Amygdala (tissue), 56 donors: Measurements from ENCODE around the gene FSIP1.

Experiments used
- DNase-seq, 56 donors: peaks; one replicate each; lab custom pipeline; 2025; lab: John Stamatoyannopoulos, UW

FSIP1 gene

GRCh38 chr15:39586387-39587095 is 196.1 kb downstream of the FSIP1 start:
- DNase-seq, result no peak

DNA sequence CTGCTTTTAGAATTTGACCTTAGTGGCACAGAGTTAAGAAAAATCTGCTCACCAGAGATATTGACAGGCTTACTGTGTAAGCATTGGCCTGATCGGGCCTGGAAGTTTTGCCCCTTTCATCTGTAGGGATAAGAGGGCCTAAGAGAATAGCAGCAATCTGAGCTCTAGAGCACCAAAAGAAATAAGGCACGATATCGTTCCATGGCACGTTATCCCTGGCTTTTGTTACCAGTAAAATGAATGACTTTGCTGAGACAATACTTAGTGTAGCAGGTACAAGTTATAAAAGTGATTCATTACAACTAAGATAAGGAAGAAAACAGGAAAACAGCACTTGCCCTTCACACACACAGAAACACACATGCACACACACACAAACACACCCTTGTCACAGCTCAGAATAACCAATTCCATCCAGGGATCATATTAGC is 196.8 kb downstream of the FSIP1 start:
- DNase-seq, result no peak

GRCh38 chr15:39585389-39585841 is 197.2 kb downstream of the FSIP1 start:
- DNase-seq, result no peak

GRCh38 chr15:39584662-39585388 is 197.8 kb downstream of the FSIP1 start:
- no peak for DNase-seq

DNA sequence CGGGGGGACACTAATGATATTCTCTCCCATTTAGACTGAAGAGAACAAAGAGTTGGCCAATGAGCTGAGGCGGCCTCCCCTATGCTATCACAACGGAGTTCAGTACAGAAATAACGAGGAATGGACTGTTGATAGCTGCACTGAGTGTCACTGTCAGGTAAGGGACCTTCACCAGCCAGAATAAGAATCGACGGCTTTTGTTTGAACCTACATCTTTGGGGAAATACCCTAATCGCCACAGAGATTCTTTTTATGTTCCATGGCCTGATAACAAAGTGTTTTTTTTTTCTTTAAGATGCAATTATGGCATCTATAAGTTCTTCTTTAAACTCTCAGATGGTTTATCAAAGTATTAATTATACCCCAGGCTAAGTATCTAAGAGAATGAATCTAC is 198.4 kb downstream of the FSIP1 start:
- no peak for DNase-seq

DNA sequence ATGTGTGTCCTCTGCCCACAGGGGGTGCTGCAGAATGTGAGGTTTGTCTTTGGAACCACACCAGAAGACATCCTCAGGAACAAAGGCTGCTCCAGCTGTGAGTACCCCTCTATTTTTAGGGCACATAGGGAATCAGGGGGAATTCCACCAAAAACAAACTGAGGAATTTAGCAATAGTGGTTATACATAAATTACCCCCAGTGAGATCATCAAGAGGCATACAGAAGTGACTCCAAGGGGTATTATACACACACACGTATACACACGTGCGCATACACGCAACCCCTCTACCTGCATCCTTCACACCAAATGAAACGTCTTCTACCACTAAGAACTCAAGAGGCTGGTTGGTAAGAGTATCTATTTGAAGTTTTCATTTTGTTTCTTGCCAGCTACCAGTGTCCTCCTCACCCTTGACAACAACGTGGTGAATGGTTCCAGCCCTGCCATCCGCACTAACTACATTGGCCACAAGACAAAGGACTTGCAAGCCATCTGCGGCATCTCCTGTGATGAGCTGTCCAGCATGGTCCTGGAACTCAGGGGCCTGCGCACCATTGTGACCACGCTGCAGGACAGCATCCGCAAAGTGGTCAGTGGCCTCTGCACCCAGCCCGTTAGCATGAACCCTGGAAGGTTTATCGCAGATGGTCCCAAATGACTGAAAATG is 198.9 kb downstream of the FSIP1 start:
- DNase-seq, result no peak

DNA sequence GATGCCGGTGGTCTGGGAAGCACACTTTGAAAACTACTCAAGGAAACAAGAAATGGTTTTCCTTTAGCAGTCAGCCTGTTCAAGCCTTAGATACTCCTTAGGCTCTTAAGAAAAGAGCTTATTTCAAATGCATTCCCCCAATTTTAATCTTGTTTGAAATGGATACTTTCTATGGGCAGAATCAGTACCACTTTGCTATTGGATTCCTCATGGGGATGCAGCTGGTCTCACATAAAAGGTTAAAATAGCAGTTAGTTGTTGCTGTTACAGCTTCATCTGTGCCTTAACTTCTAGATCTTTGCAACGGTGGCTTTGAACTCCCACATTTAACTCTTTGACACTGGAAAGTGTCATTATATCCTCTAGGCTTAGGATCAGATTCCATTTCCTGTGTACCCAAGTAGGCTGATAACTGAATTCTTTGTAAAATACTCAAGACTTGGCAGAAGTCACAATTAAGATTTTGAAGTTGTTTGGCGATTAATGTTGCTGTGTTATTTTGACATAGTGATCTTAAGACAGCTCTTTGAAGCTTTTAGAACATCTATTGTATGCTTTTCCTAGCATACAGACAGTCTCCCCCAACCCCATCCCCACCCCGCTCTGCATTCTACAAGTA is 199.6 kb downstream of the FSIP1 start:
- no peak for DNase-seq

DNA sequence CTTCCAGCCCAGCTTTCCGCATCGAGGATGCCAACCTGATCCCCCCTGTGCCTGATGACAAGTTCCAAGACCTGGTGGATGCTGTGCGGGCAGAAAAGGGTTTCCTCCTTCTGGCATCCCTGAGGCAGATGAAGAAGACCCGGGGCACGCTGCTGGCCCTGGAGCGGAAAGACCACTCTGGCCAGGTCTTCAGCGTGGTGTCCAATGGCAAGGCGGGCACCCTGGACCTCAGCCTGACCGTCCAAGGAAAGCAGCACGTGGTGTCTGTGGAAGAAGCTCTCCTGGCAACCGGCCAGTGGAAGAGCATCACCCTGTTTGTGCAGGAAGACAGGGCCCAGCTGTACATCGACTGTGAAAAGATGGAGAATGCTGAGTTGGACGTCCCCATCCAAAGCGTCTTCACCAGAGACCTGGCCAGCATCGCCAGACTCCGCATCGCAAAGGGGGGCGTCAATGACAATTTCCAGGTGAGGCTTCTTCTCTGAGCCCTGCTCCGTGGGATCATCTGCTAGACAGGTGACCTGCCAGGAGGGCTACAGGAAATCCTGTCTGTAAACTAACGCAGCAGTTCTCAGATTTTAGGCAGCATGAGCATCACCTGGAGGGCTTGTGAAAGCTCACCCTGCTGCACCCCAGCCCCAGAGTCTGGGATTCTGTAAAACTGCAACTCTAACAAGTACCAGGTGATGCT is 200.2 kb downstream of the FSIP1 start:
- DNase-seq, result no peak

DNA sequence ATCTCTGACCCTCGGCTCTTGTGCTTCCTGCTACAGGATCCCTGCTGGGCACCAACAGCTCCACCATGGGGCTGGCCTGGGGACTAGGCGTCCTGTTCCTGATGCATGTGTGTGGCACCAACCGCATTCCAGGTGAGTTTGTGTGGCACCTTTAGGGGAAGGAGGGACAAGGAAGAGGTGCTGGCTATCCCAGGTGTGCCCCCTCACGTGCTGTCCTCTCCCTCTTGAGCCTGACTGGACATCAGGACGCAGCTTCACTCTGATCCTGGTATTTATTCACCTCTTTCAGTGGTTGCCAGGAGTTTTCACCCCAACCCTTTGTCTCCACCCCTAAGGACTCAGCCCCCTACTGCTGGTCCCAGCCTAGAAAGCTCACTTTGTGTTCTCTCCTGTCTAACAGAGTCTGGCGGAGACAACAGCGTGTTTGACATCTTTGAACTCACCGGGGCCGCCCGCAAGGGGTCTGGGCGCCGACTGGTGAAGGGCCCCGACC is 200.8 kb downstream of the FSIP1 start:
- peak in 1 of 56 donors; percentile 11 for DNase-seq

DNA sequence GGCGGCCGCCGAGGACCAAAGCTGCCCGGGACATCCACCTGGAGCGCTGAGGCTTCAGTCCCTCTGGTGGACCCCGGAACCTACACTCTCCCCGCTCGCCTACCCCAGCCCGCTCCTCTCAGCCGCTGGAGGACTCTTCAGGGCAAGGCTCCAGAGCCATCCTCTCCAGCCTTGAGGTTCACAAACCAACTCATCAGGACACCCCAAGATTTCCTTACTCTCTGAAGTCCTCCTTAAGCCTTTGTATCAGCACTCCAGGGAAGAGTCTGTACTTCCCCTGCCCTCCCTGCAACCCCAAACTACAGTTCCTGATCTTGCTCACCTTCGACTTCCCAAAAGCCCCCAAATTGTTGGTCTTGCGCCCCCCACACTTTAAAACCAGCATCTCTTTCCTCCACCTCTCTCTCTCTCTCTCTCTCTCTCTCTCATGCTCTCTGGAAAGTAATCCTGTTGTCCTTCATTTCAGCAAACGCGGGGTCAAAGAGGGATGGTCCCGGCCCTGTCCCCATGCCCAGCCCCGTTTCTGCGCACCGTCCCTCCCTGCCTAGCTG is 201.3 kb downstream of the FSIP1 start:
- no peak for DNase-seq

DNA sequence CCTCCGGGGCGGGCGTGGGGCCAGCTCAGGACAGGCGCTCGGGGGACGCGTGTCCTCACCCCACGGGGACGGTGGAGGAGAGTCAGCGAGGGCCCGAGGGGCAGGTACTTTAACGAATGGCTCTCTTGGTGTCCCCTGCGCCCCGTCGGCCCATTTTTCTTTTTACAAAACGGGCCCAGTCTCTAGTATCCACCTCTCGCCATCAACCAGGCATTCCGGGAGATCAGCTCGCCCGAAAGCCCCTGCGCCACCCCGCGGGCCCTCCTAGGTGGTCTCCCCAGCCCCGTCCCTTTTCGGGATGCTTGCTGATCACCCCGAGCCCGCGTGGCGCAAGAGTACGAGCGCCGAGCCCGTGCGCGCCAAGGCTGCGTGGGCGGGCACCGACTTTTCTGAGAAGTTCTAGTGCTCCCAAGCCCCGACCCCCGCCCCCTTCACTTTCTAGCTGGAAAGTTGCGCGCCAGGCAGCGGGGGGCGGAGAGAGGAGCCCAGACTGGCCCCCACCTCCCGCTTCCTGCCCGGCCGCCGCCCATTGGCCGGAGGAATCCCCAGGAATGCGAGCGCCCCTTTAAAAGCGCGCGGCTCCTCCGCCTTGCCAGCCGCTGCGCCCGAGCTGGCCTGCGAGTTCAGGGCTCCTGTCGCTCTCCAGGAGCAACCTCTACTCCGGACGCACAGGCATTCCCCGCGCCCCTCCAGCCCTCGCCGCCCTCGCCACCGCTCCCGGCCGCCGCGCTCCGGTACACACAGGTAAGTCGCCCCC is 202.0 kb downstream of the FSIP1 start, which contains the start of gene THBS1:
TSS of gene THBS1 (plus strand) at position 595 of the 757 bp plus-strand sequence. CDS start 779 bp downstream, outside the sequence.
- peak in 5 of 56 donors; percentile 24 to 72 (median 42) for DNase-seq

GRCh38 chr15:39580117-39580484 is 202.5 kb downstream of the FSIP1 start:
- DNase-seq, result peak in 51 of 56 donors; percentile 11 to 84 (median 57)

DNA sequence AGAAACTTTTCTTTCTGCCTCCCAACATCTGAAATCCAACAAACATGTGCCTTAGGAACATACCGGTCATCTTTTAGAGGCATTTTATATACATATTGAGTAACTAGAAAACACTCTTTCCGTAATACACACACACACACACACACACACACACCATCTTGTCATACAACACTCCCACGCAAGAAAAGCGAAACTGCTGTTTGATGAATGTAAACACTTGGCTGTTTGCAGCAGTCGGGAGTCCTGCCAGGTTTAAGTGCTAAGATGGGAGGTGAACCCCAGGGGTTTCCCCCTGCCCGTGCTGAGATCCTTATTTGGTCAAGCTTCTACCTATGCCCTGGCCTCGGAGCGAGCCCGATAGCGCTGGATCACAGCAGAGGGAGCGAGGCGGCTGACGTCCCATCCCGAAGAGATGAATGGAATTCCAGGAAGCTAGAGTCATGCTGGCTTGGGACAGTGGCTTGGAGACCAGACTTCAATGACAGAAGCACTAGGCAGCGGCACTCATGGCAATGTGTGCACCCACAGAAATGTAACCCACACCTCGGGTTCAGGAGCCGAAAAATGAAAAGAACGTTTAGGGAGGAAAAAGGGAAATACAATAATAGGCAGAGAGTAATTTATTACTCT is 203.0 kb downstream of the FSIP1 start:
- DNase-seq, result peak in 10 of 56 donors; percentile 9 to 45 (median 25)

GRCh38 chr15:39578851-39579486 is 203.7 kb downstream of the FSIP1 start:
- DNase-seq, result no peak

DNA sequence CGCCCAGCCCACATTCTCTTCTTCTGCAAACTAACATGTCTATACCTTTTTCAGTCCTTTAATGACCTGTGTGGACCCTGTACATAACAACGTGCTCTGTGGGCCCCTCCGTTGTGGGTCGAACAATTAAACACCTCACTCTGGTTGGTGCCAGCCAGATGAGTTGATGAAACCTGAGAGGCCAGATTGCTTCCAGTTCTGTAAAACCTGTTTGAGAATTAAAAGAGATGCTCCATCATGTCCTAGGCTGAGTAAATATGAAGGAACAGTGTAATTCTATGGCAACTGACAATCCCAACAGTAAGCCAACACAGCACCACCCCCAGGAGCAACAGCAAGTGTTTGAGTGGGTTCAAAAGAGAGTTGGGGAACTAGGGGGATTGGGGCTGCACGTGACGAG is 207.5 kb downstream of the FSIP1 start:
- DNase-seq, result no peak

GRCh38 chr15:39574427-39574826 is 208.2 kb downstream of the FSIP1 start:
- DNase-seq, result no peak

GRCh38 chr15:39573844-39574243 is 208.8 kb downstream of the FSIP1 start:
- DNase-seq, result no peak

DNA sequence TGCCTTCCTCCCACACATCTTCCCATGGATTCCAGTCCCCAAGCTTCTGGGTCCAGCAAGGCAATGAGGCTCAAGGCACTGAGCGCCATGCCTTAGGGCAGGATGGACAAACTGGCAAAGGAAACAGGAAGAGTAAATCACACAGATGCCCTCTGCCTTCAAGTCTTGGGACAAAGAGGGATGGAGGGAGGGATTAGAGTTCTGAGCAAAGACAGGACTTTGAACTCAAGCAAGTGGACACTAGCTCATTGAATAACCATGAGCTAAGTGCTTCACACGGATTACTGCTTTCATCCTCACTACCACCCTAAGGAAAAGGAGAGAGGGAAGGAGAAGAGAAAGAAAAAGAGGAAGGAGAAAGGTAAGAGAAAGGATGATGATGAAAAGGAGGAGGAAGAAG is 209.4 kb downstream of the FSIP1 start:
- DNase-seq, result no peak
